Activated CD4-positive, alpha-beta T cell treated with anti-CD3 and anti-CD28 coated beads, Interleukin-10, Interleukin-2, amounts not matched to agents 100 ng/mL and 50 ng/mL, durations not matched to agents 16 hours and 8 hours (primary cell): ENCODE results near the gene GRID1.

ENCODE experiments used
- DNase-seq: peaks from one replicate; pipeline ENCODE4 v3.0.0-alpha.2; 2020

The GRID1 gene

DNA sequence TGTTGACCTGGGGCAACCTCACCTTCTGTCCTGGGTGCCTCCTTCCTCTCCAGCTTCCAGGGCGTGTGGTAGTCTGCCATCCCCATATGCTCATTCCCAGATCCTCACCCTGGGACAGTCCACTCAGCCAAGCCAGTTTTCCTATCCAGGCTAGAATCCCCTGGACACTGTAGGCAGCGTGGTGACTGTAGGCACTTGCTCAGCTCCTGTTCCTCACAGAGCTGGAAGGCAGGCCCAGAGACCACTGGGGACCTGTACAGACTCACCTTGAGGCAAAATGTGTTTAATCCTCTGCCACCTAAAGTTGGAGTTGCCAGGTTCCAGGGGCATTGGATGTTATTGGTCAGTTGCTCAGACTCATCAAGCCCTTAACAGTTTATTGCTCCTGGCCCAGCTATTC lies 2.4 kb upstream of the GRID1 start:
- DNase-seq = no peak

DNA sequence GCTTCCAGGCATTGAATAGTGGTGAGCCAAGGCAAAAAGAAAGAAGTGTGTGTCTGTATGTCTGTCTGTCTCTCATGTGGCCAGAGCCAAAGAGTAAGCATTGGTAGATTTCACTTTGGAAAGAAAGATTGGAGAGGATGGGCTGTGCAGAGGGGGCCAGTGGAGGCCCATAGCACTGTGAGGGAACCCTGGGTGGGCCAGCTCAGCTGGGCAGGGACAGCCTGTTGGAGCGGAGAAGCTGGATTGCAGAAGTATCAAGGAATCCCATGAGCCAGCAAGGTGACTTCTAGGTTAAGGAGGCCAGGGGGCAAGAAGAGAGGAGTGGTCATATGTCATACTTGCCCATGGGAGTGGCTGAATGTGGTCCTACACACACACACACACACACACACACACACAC lies 1.5 kb upstream of the GRID1 start:
- no peak for DNase-seq

DNA sequence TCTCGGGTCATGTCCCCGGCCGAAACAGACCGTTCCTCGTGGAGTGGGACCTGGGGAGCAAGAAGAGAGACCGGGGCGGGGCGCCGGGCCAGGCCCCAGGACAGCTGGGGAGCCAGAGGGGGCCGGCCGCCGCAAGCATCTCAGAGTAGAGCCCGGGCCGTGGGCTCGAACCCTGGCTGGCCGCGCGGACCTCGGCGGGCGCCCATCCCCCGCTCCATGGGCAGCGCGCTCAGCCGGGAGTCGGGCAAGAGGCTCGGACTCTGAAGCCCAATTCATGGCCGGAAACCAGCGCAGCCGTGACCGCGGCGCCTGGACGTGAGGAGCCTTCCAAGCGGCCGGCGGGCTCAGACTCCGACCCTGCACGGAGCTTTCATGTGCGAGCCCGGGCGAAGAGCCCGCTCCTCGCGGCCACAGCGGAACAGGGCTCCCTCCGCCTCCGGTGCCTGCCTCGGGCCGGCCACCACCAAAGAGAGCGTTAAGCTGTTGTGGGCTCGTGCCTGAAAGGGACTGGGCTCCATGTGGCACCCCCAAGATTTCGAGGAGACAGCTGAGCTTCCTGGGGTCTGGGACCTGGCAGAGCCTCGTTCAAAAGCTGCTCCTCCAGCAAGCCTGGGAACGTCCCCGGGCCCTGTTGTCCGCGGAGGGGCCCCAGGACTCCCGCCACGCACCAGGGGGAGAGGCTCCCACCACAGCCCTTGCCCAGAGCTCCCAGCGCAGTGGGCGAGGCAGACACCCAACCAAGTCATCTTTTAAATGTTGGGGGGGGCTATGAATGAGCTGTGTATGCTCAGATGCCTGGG lies 757 bp upstream of the GRID1 start:
- DNase-seq = no peak

DNA sequence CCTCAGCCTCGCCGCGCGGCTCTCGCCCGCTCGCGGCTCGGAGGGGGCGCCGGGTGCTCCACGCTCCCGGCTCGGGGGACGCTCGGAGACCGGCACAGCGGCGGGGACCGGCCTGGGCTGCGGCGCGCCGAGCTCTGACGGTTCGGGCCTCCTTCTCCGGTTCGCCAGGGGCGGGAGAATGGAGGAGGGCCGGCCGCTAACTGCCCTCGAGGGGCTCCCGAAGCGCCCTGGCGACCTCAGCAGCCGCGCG lies 232 bp upstream of the GRID1 start:
- DNase-seq = no peak

DNA sequence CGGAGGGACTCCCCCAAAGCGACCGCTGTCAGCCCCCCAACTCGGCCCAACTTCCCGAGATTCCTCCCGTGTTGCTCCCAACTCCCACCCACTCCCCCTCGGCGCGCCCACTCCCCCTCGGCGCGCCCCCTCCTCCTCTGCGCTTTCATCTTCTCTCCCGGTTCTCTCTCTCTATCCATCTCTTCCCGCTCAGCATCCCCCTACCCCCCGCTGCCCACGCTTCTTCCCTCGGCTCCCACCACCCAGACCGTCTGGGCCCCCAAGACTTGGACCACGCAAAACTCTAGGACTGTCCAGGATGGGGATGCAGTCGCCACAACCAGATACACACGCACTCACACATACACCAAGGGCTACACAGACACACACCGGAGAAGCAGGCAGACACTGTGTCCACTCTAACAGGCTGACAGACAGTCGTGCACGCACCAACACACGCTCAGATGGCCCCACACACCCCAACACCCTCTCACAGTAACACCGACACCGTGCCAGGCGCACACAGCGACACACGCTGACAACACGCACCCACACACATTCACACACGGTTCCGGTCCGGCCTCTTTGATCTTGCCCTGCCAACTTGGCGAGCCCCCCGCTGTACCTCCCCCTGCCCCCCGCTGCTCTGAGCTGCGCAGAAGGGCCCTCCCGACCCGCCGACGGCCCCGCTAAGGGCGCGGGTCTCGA lies 1.1 kb downstream of the GRID1 start:
- no peak for DNase-seq

DNA sequence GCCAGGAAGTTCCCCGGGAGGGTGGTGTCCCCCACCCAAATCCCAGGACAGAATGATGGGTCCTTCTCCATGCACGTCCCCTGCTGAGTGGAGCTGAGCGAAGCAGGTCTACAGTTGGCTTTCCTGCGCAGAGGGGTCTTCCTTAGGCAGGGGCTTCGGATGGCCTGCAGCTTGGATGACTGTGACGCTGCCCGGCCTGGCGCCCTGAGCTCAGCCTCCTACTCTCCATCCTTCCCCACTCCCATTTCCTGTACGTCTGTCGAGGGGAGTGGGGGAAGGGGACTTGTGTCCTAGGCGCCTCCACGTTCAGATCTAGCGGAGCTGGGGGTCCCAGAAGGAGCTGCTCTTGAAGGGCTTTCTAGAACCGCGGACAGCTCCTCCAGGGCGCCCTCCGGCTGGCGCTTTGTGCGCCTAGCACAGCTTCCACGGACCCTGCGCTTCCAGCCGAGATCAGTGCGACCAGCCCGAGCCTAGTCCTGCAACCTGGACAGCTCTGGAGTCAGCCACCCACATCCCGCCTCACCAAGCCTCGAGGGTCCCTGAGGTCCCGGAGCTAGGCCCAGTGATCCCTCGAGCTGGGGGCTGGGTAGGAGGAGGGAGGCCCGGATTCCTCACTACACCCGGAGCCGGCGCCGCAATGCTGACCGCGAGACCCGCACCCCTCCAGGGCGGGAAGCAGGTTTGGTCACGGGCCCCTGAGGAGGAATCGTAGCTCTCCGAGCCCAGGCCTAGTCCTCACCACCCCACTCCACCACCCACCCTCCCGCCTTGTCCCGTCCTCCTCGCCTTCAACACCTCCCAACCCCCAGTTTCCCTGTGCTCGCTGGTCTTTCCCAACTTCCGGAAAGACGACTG lies 1.9 kb downstream of the GRID1 start:
- no peak for DNase-seq

DNA sequence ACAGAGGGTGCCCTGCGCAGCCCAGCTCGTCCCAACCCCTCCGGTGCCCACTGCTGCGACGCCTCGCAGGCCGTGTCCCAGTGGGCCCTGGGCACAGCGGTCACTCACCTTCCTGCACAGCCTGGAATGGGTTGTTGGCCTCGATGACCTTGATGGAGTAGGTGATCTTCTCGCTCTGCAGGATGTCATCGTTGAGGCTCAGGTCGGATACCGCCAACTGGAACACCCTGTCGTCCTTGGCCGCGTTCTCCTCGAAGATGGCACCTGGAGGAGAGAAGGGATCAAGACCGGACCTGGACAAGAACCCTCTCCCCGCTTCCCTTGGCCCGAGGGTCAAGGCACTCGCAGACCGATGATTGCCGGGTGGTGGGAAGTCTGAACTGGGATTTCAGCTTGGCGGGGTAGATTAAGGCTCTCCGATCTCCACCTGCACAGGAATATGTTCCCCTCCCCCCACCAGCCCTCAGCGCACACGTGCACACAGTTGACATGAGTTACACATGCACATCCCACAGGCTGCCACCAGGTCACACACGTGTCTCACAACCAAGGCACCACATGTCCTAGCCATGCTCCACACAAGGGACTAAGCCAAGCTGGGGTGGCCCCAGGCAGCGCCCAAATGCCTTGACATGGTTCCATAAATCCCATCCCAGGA lies 2.6 kb downstream of the GRID1 start:
- DNase-seq = no peak

DNA sequence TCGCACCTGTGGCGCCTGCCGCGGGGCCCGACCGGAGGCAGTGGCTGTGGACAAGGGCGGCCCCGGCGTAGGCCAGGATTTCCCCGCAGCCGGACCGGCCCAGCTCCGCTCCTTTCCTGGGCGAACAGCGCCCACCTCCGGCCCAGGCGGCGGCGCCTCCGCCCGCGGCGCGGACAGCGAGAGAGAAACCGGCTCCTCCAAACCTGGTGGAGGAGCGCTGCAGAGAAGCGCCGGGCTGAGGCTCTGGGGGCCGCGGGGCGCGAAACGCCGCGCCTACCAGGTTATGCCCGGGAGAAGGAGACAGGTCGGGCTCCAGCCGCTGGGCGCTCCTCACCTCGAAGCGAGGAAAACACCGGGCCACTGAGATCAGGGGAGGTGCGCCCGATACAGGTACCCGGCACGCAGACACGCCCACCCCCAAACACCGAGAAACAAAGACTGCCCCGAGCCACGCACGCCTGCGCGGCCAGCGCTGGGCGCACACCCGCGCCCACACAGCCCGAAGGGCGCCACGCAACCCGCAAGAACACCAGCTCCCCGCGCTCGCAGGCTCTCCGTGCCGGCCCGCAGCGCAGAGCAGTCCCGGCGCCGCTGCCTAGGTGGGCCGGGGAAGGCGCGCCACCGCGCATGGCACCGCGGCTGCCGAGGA lies 3.3 kb downstream of the GRID1 start:
- no peak for DNase-seq

DNA sequence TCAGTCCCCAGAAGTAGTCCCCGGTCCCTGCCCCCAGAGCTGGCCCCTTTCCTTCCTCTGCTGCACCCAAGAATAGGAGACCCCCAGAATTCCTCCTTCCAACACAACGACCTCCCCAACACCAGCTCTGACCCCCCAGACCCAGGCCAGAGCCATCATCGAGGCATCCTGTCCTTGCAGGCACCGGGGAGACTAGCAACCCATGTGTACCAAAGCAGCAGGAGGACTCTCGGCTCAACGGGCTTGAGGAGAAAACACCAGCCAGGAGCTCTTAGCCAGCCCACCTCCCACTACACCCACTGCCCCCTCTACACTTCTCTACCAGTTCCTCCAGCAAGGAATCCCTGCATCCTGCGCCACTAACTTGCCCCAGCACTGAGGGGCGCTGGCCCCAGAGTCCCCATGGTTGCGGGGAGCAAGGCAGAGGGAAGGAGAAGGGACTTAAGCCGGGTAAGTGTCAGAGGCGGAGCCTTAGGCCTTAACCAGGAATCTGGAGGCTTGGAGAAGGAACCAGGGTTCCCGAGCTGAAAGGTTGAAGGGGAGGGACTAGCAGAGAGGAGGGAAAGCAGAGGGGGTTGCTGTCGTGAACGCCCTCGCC lies 3.9 kb downstream of the GRID1 start:
- DNase-seq = no peak

DNA sequence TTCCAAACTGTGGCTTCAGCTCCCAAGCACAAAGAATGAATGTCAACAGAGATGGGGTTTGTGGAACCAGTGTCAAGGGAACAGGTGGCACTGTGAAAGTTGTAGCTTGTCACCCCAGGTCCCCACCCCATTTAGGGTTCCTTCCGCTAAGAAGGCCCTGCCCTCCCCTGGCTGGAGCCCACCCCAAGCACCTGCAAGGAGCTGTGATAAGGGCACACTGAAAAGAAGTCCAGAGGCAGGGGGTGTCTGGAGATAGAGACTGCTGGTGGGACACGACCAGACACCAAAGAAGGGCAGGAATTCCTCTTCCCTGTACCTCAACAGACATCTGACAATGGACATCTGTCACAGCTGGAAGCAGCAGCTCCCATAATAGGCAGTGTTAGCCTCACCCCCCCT lies 4.5 kb downstream of the GRID1 start:
- no peak for DNase-seq

DNA sequence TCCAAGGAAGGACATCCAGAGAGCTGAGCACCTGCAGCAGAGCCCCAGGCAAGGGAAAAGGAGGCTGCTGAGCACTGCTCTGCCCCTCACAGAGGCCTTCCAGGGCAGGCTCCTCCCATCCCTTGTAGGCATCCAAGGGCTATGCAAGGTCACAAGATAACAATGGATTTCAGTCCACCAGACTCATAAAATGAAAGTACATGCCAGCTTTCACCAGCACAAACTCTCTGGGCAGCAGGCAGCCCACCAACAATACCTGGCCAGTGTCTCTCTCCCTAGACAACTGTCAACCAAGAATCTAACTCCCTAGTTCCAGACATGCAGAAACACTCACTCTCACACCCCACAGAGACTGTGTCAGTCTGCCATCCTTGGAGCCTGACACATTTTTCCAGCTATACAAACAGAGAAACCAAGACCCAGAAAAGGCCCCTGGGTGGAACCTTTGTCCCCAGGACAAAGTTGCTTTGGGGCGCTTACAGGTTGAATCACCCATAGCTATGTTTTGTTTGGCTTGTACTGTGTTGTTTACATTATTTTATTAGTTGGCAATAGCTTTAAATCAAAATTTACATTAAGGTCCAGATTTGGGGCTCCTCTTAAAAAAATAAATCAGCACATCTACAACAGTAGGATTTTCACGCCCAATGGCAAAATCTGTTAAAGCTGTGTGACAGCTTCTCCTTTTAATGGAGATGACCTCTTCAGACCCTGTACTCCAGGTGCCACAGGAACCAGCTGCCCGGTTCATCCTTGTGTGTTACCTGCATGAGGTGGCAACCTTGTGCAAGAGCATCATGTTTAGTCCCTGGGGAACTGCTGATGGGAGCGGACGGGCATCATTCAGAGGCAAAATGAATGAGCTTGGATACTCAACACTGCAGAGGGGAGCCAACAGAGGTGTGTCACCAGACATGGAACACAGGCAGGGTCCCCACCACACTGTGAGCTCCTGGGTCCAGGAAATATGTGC lies 5.2 kb downstream of the GRID1 start:
- no peak for DNase-seq

DNA sequence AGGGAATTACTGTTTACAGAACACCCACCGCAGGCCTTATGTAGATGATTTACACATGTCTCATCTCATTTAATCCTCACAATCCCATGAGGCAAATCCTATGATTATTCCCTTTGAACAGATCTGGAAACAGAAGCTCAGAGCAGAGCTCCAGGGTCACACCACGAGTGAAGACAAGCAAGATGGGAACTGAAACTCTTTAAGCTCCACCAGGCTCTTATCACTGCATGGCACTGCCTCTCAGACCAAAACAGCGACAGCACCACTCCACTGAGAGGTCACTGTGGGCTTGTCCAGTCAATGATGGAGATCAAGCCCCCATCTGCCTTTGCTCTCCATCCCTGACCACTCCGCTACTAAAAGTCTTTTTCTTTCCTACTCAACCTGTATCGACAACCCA lies 5.9 kb downstream of the GRID1 start:
- no peak for DNase-seq

DNA sequence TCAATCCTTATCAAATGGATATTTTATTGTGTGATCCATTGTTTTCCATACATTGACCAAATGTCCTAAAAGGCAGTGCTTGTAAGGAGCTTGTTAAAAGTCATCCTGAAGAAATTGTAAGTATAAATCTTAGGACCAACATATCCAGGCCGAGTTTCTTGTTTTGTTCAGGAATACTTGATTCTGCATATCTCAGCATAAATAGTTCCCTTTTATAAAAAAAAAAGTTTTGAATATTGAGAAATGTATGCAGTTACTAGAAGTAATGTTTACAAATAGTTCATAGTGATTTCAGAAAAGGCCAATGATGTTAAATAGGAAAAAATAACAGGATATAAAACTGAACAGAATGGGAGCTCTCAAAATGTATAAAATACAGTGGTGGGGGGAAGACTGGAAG lies 6.6 kb downstream of the GRID1 start:
- DNase-seq = no peak

DNA sequence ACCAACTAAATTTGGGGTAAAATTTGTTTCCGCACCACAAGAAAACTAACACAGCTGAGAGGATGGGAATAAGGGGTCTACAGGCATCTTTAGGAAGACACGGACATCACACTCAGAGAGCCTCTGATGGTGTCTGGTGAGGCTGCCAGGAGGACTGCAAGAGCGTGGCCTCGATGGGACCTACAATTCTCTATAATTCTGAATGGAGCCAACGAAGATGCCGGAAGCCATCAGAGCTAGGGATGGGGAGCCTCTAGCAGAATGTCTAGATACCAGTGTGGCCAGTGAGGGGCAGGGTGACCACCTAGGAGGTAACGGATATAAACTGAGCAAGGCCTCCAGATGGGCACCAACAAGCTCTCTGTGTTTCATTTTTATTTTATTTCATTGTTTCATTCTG lies 7.5 kb downstream of the GRID1 start:
- no peak for DNase-seq

DNA sequence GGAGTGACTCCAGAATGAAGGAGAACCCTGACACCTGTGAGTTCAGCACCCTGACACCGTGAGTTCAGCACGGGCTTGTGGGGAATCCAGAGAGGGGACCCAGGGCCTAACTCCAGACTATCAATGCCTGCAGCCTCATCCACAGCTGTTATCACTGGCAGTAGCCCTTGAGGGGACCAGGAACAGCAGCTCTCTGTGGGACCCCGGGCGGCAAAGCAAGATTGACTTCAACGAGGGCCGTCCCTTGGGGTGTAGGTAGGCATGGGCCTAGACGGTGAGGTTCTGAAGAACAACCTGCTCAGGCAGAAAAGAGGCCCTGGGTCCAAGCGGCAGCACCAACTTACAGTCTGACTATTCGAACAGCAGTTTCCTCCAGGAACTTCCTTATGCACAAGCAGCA lies 8.9 kb downstream of the GRID1 start:
- no peak for DNase-seq

DNA sequence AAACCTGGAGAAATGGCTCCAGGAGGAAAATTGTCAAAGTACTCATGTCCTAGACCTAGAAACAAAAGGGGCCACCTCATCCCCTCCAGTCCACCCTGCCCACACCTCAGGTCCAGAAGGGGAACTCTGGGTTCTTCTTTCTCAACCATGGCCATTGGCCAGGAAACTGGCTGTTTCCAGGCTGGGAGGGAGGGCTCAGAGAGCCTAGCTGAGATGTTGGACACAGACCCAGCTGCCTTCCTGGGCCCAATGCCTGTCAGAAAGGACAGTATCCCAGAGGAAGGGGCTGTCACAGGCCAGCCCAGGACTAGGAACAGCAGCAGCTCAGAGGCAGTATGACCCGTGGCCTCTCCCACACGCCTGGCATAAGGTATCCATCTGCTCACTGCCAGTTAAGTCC lies 9.6 kb downstream of the GRID1 start:
- DNase-seq = no peak

DNA sequence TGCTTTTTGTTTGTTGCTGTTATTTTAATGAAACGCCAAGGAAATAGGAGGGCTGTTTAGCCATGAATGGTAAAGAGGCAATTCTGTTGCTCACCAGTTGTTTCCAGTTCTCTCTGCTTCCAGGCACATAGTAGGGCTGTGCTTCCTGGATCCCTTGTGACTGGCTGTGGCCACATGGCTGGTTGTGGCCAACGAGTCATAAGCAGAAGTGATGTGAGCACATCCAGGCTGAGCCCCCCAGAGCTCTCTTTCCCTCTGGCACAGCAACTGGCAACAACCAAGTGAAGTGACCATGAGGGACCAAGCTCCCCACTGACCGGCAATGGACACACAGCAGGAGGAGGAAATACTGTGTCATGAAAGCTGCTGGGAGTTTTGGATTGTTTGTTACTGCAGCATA lies 10.3 kb downstream of the GRID1 start:
- DNase-seq = no peak

DNA sequence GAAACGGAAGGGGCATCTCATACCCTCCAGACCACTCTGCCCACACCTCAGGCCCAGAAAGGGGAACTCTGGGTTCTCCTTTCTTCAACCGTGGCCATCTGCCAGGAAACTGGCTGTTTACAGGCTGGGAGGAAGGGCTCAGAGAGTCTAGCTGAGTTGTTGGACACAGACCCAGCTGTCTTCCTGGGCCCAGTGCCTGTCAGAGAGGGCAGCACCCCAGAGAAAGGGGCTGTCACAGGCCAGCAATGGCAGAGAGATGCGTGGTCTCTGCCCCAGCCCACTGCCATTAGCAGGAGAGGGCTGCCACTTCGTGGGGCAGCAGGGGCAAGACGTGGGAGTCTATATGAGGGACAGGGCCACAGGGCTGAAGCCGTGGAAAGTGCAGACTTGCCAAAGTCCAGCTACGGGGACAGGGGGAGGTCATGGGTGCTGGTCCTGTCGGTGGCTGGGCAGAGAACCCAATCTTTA lies 11.0 kb downstream of the GRID1 start:
- DNase-seq = no peak

DNA sequence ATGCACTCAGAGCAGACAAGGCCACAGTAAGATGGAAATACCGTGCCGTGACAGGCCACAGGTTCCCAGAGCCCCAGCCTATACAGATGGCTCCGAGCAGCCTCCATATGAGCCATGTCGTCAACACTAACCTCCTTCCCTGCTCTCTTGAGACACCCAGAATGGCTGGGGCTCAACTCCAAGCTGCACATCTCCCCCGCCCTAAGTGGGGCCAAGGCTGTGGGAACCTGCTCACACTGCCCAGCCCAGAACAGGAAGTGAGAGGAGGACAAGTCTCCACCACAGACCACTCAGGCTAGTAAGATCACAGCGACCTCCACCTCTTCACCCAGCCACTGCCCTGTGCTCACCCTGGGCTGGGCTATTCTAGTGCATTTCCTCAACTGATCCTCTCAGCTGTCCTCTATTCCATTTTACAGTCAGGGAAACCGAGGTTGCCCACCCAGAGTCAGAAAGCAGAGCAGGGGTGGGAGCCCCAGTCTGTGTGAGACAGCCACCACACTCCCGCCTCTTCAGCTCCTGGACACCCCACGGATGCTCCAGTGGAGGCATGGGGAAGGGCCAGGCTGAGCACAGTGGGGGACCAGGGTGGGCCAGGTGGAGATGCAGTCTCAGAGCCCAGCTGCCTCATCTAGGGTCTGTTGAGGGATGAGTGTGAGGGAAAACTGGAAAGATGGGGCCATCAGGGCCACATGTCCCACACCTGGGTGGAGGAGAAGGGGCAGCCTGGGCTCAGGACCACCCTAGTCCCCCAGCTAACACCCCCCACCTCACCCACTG lies 11.6 kb downstream of the GRID1 start:
- no peak for DNase-seq
